Activated naive CD8-positive, alpha-beta T cell treated with anti-CD3 and anti-CD28 coated beads, Interleukin-2, amount 50 U/mL, for 24 hours (primary cell): ENCODE measurements around the gene RAB36.
"Not testable (repeated sequence)": the region's sequence is repeated elsewhere in the genome, so short reads cannot be mapped to it uniquely, and the experiment has no call there.

Experiments used
- ATAC-seq: fragments of 150-1000 bp; cut with Tn5 transposase; one replicate; pipeline ENCODE4 v1.10.0; 2021
- DNase-seq: peaks from one replicate; pipeline ENCODE4 v3.0.0; 2021
- H3K27ac Mint-ChIP-seq: one replicate; pipeline ENCODE4 v1.8.0; 2021; ENCODE audit warnings: mild to moderate bottlenecking, mixed read lengths
- H3K27me3 Mint-ChIP-seq: one replicate; pipeline ENCODE4 v1.8.0; 2021; ENCODE audit warnings: mixed read lengths
- H3K36me3 Mint-ChIP-seq: one replicate; pipeline ENCODE4 v1.8.0; 2021; ENCODE audit warnings: low read depth, mixed read lengths
- H3K4me1 Mint-ChIP-seq: one replicate; pipeline ENCODE4 v1.8.0; 2021; ENCODE audit warnings: mixed read lengths
- H3K4me3 Mint-ChIP-seq: one replicate; pipeline ENCODE4 v1.8.0; 2021; ENCODE audit warnings: mild to moderate bottlenecking, moderate library complexity, mixed read lengths
- H3K9me3 Mint-ChIP-seq: one replicate; pipeline ENCODE4 v1.8.0; 2021; ENCODE audit warnings: mixed read lengths

The RAB36 gene

GRCh38 chr22:23133922-23134321 lies 11.4 kb upstream of the RAB36 start:
- DNase-seq (no peak), ATAC-seq (no peak)
- Mint-ChIP-seq H3K36me3 (no peaks in the 10 kb centered on the region), H3K27me3 (no peaks in the 10 kb centered on the region), H3K4me3 (no peak overlapping the region), H3K9me3 (no peaks in the 10 kb centered on the region), H3K4me1 (peaks cover 29% of the 10 kb centered on the region), H3K27ac (no peak overlapping the region)

GRCh38 chr22:23136991-23137390 lies 8.3 kb upstream of the RAB36 start:
- H3K4me3 Mint-ChIP-seq, ATAC-seq, DNase-seq, H3K36me3 Mint-ChIP-seq, H3K27me3 Mint-ChIP-seq, H3K9me3 Mint-ChIP-seq: not testable (repeated sequence)
- Mint-ChIP-seq H3K4me1 (peaks cover 49% of the 10 kb centered on the region), H3K27ac (peak overlapping the region; percentile 39)

- no peaks in the 10 kb centered on the region for H3K9me3 Mint-ChIP-seq
- H3K4me1 Mint-ChIP-seq: peaks cover 54% of the 10 kb centered on the region
- peak overlapping the region; percentile 84 for H3K27ac Mint-ChIP-seq
- ATAC-seq (no peak), DNase-seq (no peak)
- H3K27me3 Mint-ChIP-seq: no peaks in the 10 kb centered on the region
- H3K36me3 Mint-ChIP-seq: no peaks in the 10 kb centered on the region
- H3K4me3 Mint-ChIP-seq: no peak overlapping the region
Measured at GRCh38 chr22:23137468-23137867, 7.8 kb upstream of the RAB36 start.

- DNase-seq (peak; percentile 39), ATAC-seq (peak; percentile 11)
- Mint-ChIP-seq H3K27ac (peak overlapping the region; percentile 84), H3K9me3 (no peaks in the 10 kb centered on the region), H3K27me3 (no peaks in the 10 kb centered on the region), H3K4me1 (peaks cover 59% of the 10 kb centered on the region), H3K4me3 (no peak overlapping the region), H3K36me3 (no peaks in the 10 kb centered on the region)
Measured at GRCh38 chr22:23137905-23138561, 7.2 kb upstream of the RAB36 start.

GRCh38 chr22:23138584-23139435 lies 6.5 kb upstream of the RAB36 start:
- peaks cover 62% of the 10 kb centered on the region for H3K4me1 Mint-ChIP-seq
- H3K27me3 Mint-ChIP-seq: no peaks in the 10 kb centered on the region
- no peaks in the 10 kb centered on the region for H3K36me3 Mint-ChIP-seq
- ATAC-seq (no peak), DNase-seq (no peak)
- H3K4me3 Mint-ChIP-seq: no peak overlapping the region
- peak overlapping the region; percentile 84 for H3K27ac Mint-ChIP-seq
- H3K9me3 Mint-ChIP-seq: no peaks in the 10 kb centered on the region

- DNase-seq (no peak), ATAC-seq (no peak)
- Mint-ChIP-seq H3K4me3 (no peak overlapping the region), H3K36me3 (peaks cover 1% of the 10 kb centered on the region), H3K27ac (no peak overlapping the region), H3K4me1 (peaks cover 74% of the 10 kb centered on the region), H3K9me3 (no peaks in the 10 kb centered on the region), H3K27me3 (no peaks in the 10 kb centered on the region)
Measured at GRCh38 chr22:23140385-23140784, 4.9 kb upstream of the RAB36 start.

GRCh38 chr22:23142546-23143105 lies 2.7 kb upstream of the RAB36 start:
- Mint-ChIP-seq H3K27me3 (no peaks in the 10 kb centered on the region), H3K9me3 (no peaks in the 10 kb centered on the region), H3K4me3 (peak overlapping the region; percentile 67), H3K4me1 (peaks cover 60% of the 10 kb centered on the region), H3K27ac (peak overlapping the region; percentile 87), H3K36me3 (peaks cover 1% of the 10 kb centered on the region)
- no peak for DNase-seq
- no peak for ATAC-seq

- Mint-ChIP-seq H3K9me3 (no peaks in the 10 kb centered on the region), H3K36me3 (peaks cover 1% of the 10 kb centered on the region), H3K4me3 (no peak overlapping the region), H3K27me3 (no peaks in the 10 kb centered on the region), H3K4me1 (peaks cover 55% of the 10 kb centered on the region), H3K27ac (no peak overlapping the region)
- DNase-seq: no peak
- ATAC-seq: no peak
Measured at GRCh38 chr22:23143119-23143518, 2.2 kb upstream of the RAB36 start.

- Mint-ChIP-seq H3K9me3 (no peaks in the 10 kb centered on the region), H3K36me3 (peaks cover 1% of the 10 kb centered on the region), H3K4me1 (peaks cover 45% of the 10 kb centered on the region), H3K4me3 (no peak overlapping the region), H3K27ac (no peak overlapping the region), H3K27me3 (no peaks in the 10 kb centered on the region)
- DNase-seq (no peak), ATAC-seq (no peak)
Measured at GRCh38 chr22:23144432-23144831, 845 bp upstream of the RAB36 start.

- ATAC-seq (no peak), DNase-seq (no peak)
- peaks cover 36% of the 10 kb centered on the region for H3K4me1 Mint-ChIP-seq
- no peaks in the 10 kb centered on the region for H3K9me3 Mint-ChIP-seq
- peaks cover 4% of the 10 kb centered on the region for H3K36me3 Mint-ChIP-seq
- no peak overlapping the region for H3K4me3 Mint-ChIP-seq
- H3K27ac Mint-ChIP-seq: no peak overlapping the region
- no peaks in the 10 kb centered on the region for H3K27me3 Mint-ChIP-seq
Measured at GRCh38 chr22:23145878-23146470, 697 bp downstream of the RAB36 start.

- Mint-ChIP-seq H3K9me3 (no peaks in the 10 kb centered on the region), H3K36me3 (peaks cover 4% of the 10 kb centered on the region)
Measured at GRCh38 chr22:23146478-23147205, 1.4 kb downstream of the RAB36 start.

GRCh38 chr22:23147617-23148387 lies 2.5 kb downstream of the RAB36 start:
- H3K27me3 Mint-ChIP-seq: no peaks in the 10 kb centered on the region
- H3K9me3 Mint-ChIP-seq: no peaks in the 10 kb centered on the region
- peaks cover 4% of the 10 kb centered on the region for H3K36me3 Mint-ChIP-seq
- peaks cover 22% of the 10 kb centered on the region for H3K4me1 Mint-ChIP-seq
- H3K4me3 Mint-ChIP-seq: no peak overlapping the region
- DNase-seq: no peak
- no peak for ATAC-seq
- H3K27ac Mint-ChIP-seq: no peak overlapping the region

More at GRCh38 chr22:23146478-23147205, 1.4 kb downstream of the RAB36 start:
- ATAC-seq (no peak), DNase-seq (no peak)
- Mint-ChIP-seq H3K4me3 (no peak overlapping the region), H3K4me1 (peaks cover 30% of the 10 kb centered on the region), H3K27me3 (no peaks in the 10 kb centered on the region), H3K27ac (no peak overlapping the region)

GRCh38 chr22:23149743-23150238 lies 4.5 kb downstream of the RAB36 start:
- ATAC-seq (no peak), DNase-seq (no peak)
- H3K36me3 Mint-ChIP-seq: peaks cover 2% of the 10 kb centered on the region
- peaks cover 18% of the 10 kb centered on the region for H3K4me1 Mint-ChIP-seq
- H3K4me3 Mint-ChIP-seq: no peak overlapping the region
- H3K27me3 Mint-ChIP-seq: no peaks in the 10 kb centered on the region
- no peak overlapping the region for H3K27ac Mint-ChIP-seq
- H3K9me3 Mint-ChIP-seq: no peaks in the 10 kb centered on the region
